Kidney (tissue), 14 donors: ENCODE results near the gene ROR1. TPM values are rescaled to one million over a fixed set of nuclear protein-coding genes. Genes with fewer than 3 reads are reported as not detected.

ENCODE experiments used
- DNase-seq, 5 donors: peaks; one replicate each; pipeline ENCODE4 v3.0.0-alpha.2; 2013 to 2020
- FAIRE-seq: peaks from 2 replicates; lab custom pipeline; 2012; peaks lifted over from hg19 to GRCh38; lab: Jason Lieb, UNC
- H3K27ac ChIP-seq, 2 donors: one replicate each; pipeline ENCODE4 v1.7.0; 2013; ENCODE audit warnings: low read depth in 2 of 2, low read length in 2 of 2, inconsistent platforms in 1 of 2
- H3K27me3 ChIP-seq: one replicate; pipeline ENCODE4 v1.7.1; 2013; ENCODE audit warnings: low read length, inconsistent platforms; ENCODE audit not compliant: control insufficient read depth, insufficient read depth
- H3K36me3 ChIP-seq, 3 donors: one replicate each; pipeline versions ENCODE4 v1.7.0 to v1.7.1; 2013; ENCODE audit warnings: low read length in 3 of 3, control low read depth in 1 of 3, inconsistent platforms in 1 of 3; ENCODE audit not compliant: insufficient read depth in 3 of 3, control insufficient read depth in 2 of 3
- H3K4me1 ChIP-seq, 3 donors: one replicate each; pipeline versions ENCODE4 v1.7.0 to v1.7.1; 2013; ENCODE audit warnings: low read length in 3 of 3, inconsistent platforms in 1 of 3, low read depth in 1 of 3; ENCODE audit not compliant: control insufficient read depth in 2 of 3, insufficient read depth in 2 of 3
- H3K4me3 ChIP-seq, 3 donors: one replicate each; pipeline versions ENCODE4 v1.7.0 to v1.8.1; 2013; ENCODE audit warnings: low read length in 3 of 3, control low read depth in 1 of 3, inconsistent platforms in 1 of 3
- H3K9ac ChIP-seq, 3 donors: one replicate each; pipeline versions ENCODE4 v1.7.0 to v1.7.1; 2013; ENCODE audit warnings: low read length in 3 of 3, control low read depth in 1 of 3, inconsistent platforms in 1 of 3
- H3K9me3 ChIP-seq, 3 donors: one replicate each; pipeline versions ENCODE4 v1.7.0 to v1.7.1; 2013; ENCODE audit warnings: low read length in 3 of 3, control low read depth in 1 of 3, inconsistent platforms in 1 of 3; ENCODE audit not compliant: control insufficient read depth in 2 of 3, insufficient read depth in 1 of 3
- CTCF ChIP-seq: IDR thresholded peaks from 3 replicates; pipeline ENCODE4 v1.5.1; 2012; ENCODE audit warnings: mild to moderate bottlenecking, moderate library complexity, borderline replicate concordance; ENCODE audit not compliant: insufficient read depth; ENCODE audit errors: extremely low read depth
- intact Hi-C: fragments of 100-400 bp; cut with DNase I; formaldehyde crosslinking; loops from one replicate; pipeline ENCODE4 v1.11.1; 2022
- polyA plus RNA-seq: library from polyadenylated mRNA; stranded (reverse); fragments of 350-450 nt; fragmentation: Illumina TruSeq; extraction: RNeasy Lipid Tissue Mini Kit (QIAGEN cat#74804); gene quantifications from one replicate; pipeline ENCODE4 v1.2.3, GENCODE V29; 2014; ENCODE audit warnings: low read depth, low replicate concordance; ENCODE audit not compliant: insufficient read depth
- total RNA-seq: library from RNA; stranded (reverse); fragmentation: NEBNext Ultra II Directional; extraction: Animal tissue kit (Norgen Biotek cat#: 25700); gene quantifications from one replicate; pipeline ENCODE4 v1.2.1, GENCODE V29; 2021
- donor health status: control.
- donor health status: control.
- donor health status: control.
- donor health status: control.
- donor health status: control.
- donor health status: DM: yes; HTN: yes; CAD: no.
- donor health status: Normal renal cell carcinoma (clear cell type).

ROR1 gene
- total and polyA plus RNA-seq, 2 donors from 2014 or later, result 0.77 to 8.0 TPM

DNA sequence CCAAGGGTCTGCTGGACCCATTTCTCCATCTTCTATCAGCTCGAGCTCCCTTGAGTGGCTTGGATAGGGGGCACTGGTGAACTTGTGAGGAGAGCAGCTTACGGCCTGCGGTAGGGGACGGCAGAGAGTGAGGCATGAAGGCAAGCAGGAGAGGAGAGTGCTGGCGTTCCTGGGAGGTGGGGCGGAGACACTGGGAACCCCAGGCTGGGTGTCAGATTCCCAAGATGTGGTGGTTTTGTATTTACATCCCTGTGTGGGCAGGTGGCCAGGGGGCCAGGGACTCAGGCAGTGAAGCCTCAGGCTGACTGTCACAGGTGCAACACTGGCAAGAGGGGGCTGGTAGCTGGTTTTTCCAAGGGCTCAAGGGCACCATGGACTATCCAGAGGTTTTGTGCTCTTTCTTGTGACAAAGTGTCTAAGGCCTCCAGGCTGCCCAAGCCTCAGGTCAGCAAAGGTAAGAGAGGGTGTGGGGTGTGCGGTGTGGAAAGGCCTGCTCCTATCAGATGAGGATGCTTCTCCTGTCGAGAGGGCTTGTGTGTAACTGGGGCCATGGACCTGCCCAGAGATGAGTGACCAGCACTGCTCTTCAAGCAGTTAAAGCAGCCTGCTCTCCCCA, 45.1 kb upstream of the ROR1 start:
- H3K4me1 ChIP-seq, result peaks cover 0 to 3% (median 2%) of the 10 kb centered on the region in 3 donors
- no peaks in the 10 kb centered on the region for H3K27me3 ChIP-seq
- no peaks in the 10 kb centered on the region for H3K36me3 ChIP-seq
- H3K4me3 ChIP-seq, result no peak overlapping the region
- H3K9me3 ChIP-seq, result no peaks in the 10 kb centered on the region
- intact Hi-C loops, result no loop called here
- H3K27ac ChIP-seq, result no peak overlapping the region
- TF ChIP-seq CTCF, result no peak
- DNase-seq (peak in 1 of 5 donors; percentile 28), FAIRE-seq (no peak)
- no peak overlapping the region for H3K9ac ChIP-seq

GRCh38 chr1:63729227-63729620, 44.6 kb upstream of the ROR1 start:
- Histone ChIP-seq H3K4me3 (no peak overlapping the region), H3K36me3 (no peaks in the 10 kb centered on the region), H3K27me3 (no peaks in the 10 kb centered on the region), H3K4me1 (peaks cover 0 to 3% (median 2%) of the 10 kb centered on the region in 3 donors), H3K27ac (no peak overlapping the region), H3K9ac (no peak overlapping the region), H3K9me3 (no peaks in the 10 kb centered on the region)
- TF ChIP-seq CTCF, result no peak
- DNase-seq (no peak), FAIRE-seq (no peak)
- intact Hi-C loops, result no loop called here

- H3K9ac ChIP-seq, result no peak overlapping the region
- H3K36me3 ChIP-seq, result no peaks in the 10 kb centered on the region
- no peak overlapping the region for H3K27ac ChIP-seq
- TF ChIP-seq CTCF, result no peak
- DNase-seq, result peak in 3 of 5 donors; percentile 25 to 63 (median 42)
- intact Hi-C loops, result no loop called here
- no peaks in the 10 kb centered on the region for H3K9me3 ChIP-seq
- no peak overlapping the region for H3K4me3 ChIP-seq
- H3K4me1 ChIP-seq, result peaks cover 0 to 3% (median 2%) of the 10 kb centered on the region in 3 donors
- no peaks in the 10 kb centered on the region for H3K27me3 ChIP-seq
- FAIRE-seq, result no peak
These were observed 43.6 kb upstream of the ROR1 start for GRCh38 chr1:63730211-63730610.
